DND-41 (cell line): Measurements from ENCODE around the gene VCAN.

Experiments used
- ATAC-seq: fragments of 200-7000 bp; cut with Tn5 transposase; 3 replicates; pipeline ENCODE4 v1.9.1; 2021; ENCODE audit warnings: low read depth; ENCODE audit not compliant: insufficient read depth
- DNase-seq: peaks from one replicate; pipeline ENCODE4 v3.0.0-alpha.2; 2020
- H2AFZ ChIP-seq: 2 replicates; pipeline ENCODE4 v1.6.0; 2012; ENCODE audit warnings: low read depth, low read length
- H3K27ac ChIP-seq: 2 replicates; pipeline ENCODE4 v1.5.1; 2012; ENCODE audit warnings: low read length, inconsistent platforms
- H3K27me3 ChIP-seq: fragments of 200-600 bp; sonication (generic); 2 replicates; pipeline ENCODE4 v1.6.0; 2012; ENCODE audit warnings: low read length, mild to moderate bottlenecking, inconsistent platforms; ENCODE audit not compliant: insufficient read depth, poor library complexity
- H3K36me3 ChIP-seq: 2 replicates; pipeline ENCODE4 v1.5.1; 2012; ENCODE audit warnings: low read length, inconsistent platforms; ENCODE audit not compliant: insufficient read depth
- H3K4me1 ChIP-seq: 2 replicates; pipeline ENCODE4 v1.5.1; 2012; ENCODE audit warnings: mild to moderate bottlenecking, low read length; ENCODE audit not compliant: insufficient read depth
- H3K4me2 ChIP-seq: 2 replicates; pipeline ENCODE4 v1.6.0; 2012; ENCODE audit warnings: mild to moderate bottlenecking, moderate library complexity, low read length, inconsistent platforms; ENCODE audit not compliant: insufficient read depth
- H3K4me3 ChIP-seq, 2 experiments: fragments of 200-600 bp in 1 of 2; shearing (Covaris generic) in 1 of 2; 2 replicates each; pipeline ENCODE4 v1.5.1; 2012 to 2016; ENCODE audit warnings: inconsistent platforms in 2 of 2, low read length in 2 of 2, mild to moderate bottlenecking in 2 of 2, low read depth in 1 of 2, moderate library complexity in 1 of 2
- H3K79me2 ChIP-seq: 2 replicates; pipeline ENCODE4 v1.6.0; 2012; ENCODE audit warnings: low read length, inconsistent platforms; ENCODE audit not compliant: insufficient read depth
- H3K9ac ChIP-seq: 2 replicates; pipeline ENCODE4 v1.6.0; 2012; ENCODE audit warnings: low read depth, mild to moderate bottlenecking, inconsistent platforms, low read length, moderate library complexity
- H3K9me3 ChIP-seq: 2 replicates; pipeline ENCODE4 v1.5.1; 2012; ENCODE audit warnings: low read length, moderate library complexity, mild to moderate bottlenecking, inconsistent platforms; ENCODE audit not compliant: insufficient read depth, severe bottlenecking
- H4K20me1 ChIP-seq: 2 replicates; pipeline ENCODE4 v1.6.0; 2012; ENCODE audit warnings: low read length; ENCODE audit not compliant: insufficient read depth
- CTCF ChIP-seq: IDR thresholded peaks from 2 replicates; pipeline ENCODE4 v1.5.1; 2012; ENCODE audit warnings: borderline replicate concordance, low read length, moderate library complexity, mild to moderate bottlenecking; ENCODE audit not compliant: poor library complexity, severe bottlenecking; ENCODE audit errors: extremely low read depth
- EZH2 ChIP-seq: IDR thresholded peaks from 3 replicates; pipeline ENCODE4 v1.6.1; 2012; ENCODE audit warnings: borderline replicate concordance, low read depth, mild to moderate bottlenecking, moderate library complexity, low read length, inconsistent platforms; ENCODE audit not compliant: severe bottlenecking

VCAN gene

GRCh38 chr5:83576341-83576740 is 104.8 kb downstream of the VCAN start:
- H3K9ac ChIP-seq, result no peak overlapping the region
- no peaks in the 10 kb centered on the region for H3K79me2 ChIP-seq
- no peak overlapping the region for H2AFZ ChIP-seq
- ATAC-seq (no peak), DNase-seq (no peak)
- no peak for TF ChIP-seq CTCF
- no peak for TF ChIP-seq EZH2
- H3K4me2 ChIP-seq, result no peak overlapping the region
- no peak overlapping the region for H3K27ac ChIP-seq
- no peaks in the 10 kb centered on the region for H3K27me3 ChIP-seq
- no peak overlapping the region for H3K4me3 ChIP-seq
- H3K9me3 ChIP-seq, result no peaks in the 10 kb centered on the region
- H3K36me3 ChIP-seq, result no peaks in the 10 kb centered on the region
- H3K4me1 ChIP-seq, result no peaks in the 10 kb centered on the region
- H4K20me1 ChIP-seq, result no peaks in the 10 kb centered on the region

GRCh38 chr5:83577036-83577636 is 105.6 kb downstream of the VCAN start:
- no peaks in the 10 kb centered on the region for H4K20me1 ChIP-seq
- no peaks in the 10 kb centered on the region for H3K27me3 ChIP-seq
- DNase-seq (no peak), ATAC-seq (no peak)
- no peaks in the 10 kb centered on the region for H3K79me2 ChIP-seq
- H3K4me2 ChIP-seq, result no peak overlapping the region
- no peak overlapping the region for H2AFZ ChIP-seq
- H3K9me3 ChIP-seq, result no peaks in the 10 kb centered on the region
- no peak overlapping the region for H3K27ac ChIP-seq
- H3K4me3 ChIP-seq, result no peak overlapping the region
- H3K4me1 ChIP-seq, result no peaks in the 10 kb centered on the region
- H3K36me3 ChIP-seq, result no peaks in the 10 kb centered on the region
- no peak for TF ChIP-seq CTCF
- H3K9ac ChIP-seq, result no peak overlapping the region

- no peak overlapping the region for H3K4me2 ChIP-seq
- no peak for DNase-seq
Observed at GRCh38 chr5:83583859-83584258, 112.3 kb downstream of the VCAN start.

More at GRCh38 chr5:83583859-83584258, 112.3 kb downstream of the VCAN start:
- Histone ChIP-seq H3K36me3 (no peaks in the 10 kb centered on the region), H3K27ac (no peak overlapping the region), H4K20me1 (no peaks in the 10 kb centered on the region), H3K9me3 (no peaks in the 10 kb centered on the region), H3K9ac (no peak overlapping the region), H2AFZ (no peak overlapping the region), H3K79me2 (no peaks in the 10 kb centered on the region), H3K4me1 (no peaks in the 10 kb centered on the region), H3K27me3 (no peaks in the 10 kb centered on the region), H3K4me3 (no peak overlapping the region)
- TF ChIP-seq EZH2 (no peak), CTCF (no peak)
- no peak for ATAC-seq
